Measurements from ENCODE around the gene ZNF512B. TPM values are rescaled to one million over a fixed set of nuclear protein-coding genes. Genes with fewer than 3 reads are reported as not detected.

ZNF512B gene
- total RNA-seq, 1 experiment from 2014 or later, result 10.3 TPM

GRCh38 chr20:63953764-63954429 lies 15.8 kb downstream of the ZNF512B start:
- DNase-seq (ENCODE audit: low read depth, low spot score) (no peak), ATAC-seq (no peak)
- Histone ChIP-seq H3K27ac (ENCODE audit: low read depth, low read length) (peak overlapping the region; percentile 99; the same call in 1 of the 2 replicates), H3K9me2 (ENCODE audit: insufficient read depth) (no peaks in the 10 kb centered on the region), H2AFZ (ENCODE audit: low read depth, low read length, poor library complexity, severe bottlenecking) (no peak overlapping the region), H3K79me2 (ENCODE audit: insufficient read depth, low read length) (peaks cover 72% of the 10 kb centered on the region), H4K20me1 (ENCODE audit: insufficient read depth) (no peaks in the 10 kb centered on the region), H3K27me3 (ENCODE audit: insufficient read depth, low read length) (no peaks in the 10 kb centered on the region), H3K4me2 (ENCODE audit: low read length) (peak overlapping the region; percentile 96; the same call in 1 of the 2 replicates), H3K4me1 (ENCODE audit: control insufficient read depth in 1 of 2, insufficient read depth in 2 of 2, low read length in 2 of 2) (peaks cover 23 to 69% of the 10 kb centered on the region in 2 experiments; a peak in 3 of 4 replicates), H3K4me3 (replicated peaks in 1 of 2; ENCODE audit: low read depth in 1 of 2, low read length in 2 of 2) (no peak overlapping the region), H3K36me3 (ENCODE audit: control insufficient read depth in 1 of 2, insufficient read depth in 2 of 2, low read length in 2 of 2) (no peaks in the 10 kb centered on the region), H3K9me3 (ENCODE audit: control insufficient read depth in 1 of 2, insufficient read depth in 1 of 2, low read depth in 1 of 2, low read length in 2 of 2) (no peaks in the 10 kb centered on the region), H3K9ac (ENCODE audit: low read length) (no peak overlapping the region)
- intact Hi-C loops (cut with micrococcal nuclease), result no loop called here
- no peak for TF ChIP-seq CEBPB (IDR thresholded peaks at IDR 0.05; ENCODE audit: low read depth)
- RAD21 ChIA-PET (ENCODE audit: low non-redundant PET in 1 of 2, low total read pairs in 2 of 2, uncharacterized antibody in 2 of 2, unreplicated experiment in 2 of 2), result no interaction called here
- POLR2A ChIA-PET, result no interaction called here
- no TSS peak for BruUV-seq (replicated peaks)
- CTCF ChIA-PET, result no interaction called here

GRCh38 chr20:63952769-63953168 lies 17.0 kb downstream of the ZNF512B start:
- H3K4me1 ChIP-seq (ENCODE audit: control insufficient read depth in 1 of 2, insufficient read depth in 2 of 2, low read length in 2 of 2), result peaks cover 15 to 66% of the 10 kb centered on the region in 2 experiments; a peak in 3 of 4 replicates
- TF ChIP-seq ELF1 (IDR thresholded peaks at IDR 0.05; ENCODE audit: borderline replicate concordance, low read depth) (no peak), RAD21 (IDR thresholded peaks at IDR 0.05; ENCODE audit: low read depth) (no peak), CTCF (IDR thresholded peaks at IDR 0.05 in 2 of 3, conservative IDR thresholded peaks at IDR 0.05 in 1 of 3; ENCODE audit: borderline replicate concordance in 1 of 3, insufficient read depth in 1 of 3, low read depth in 2 of 3, low read length in 2 of 3) (no peak), SRF (IDR thresholded peaks at IDR 0.05; ENCODE audit: low read depth) (no peak), CEBPB (IDR thresholded peaks at IDR 0.05; ENCODE audit: low read depth) (no peak), SP1 (IDR thresholded peaks at IDR 0.05; ENCODE audit: low read depth) (no peak), JUND (IDR thresholded peaks at IDR 0.05) (no peak), CBX3 (IDR thresholded peaks at IDR 0.05; ENCODE audit: low read depth) (no peak), FOSL1 (IDR thresholded peaks at IDR 0.05; ENCODE audit: low read depth) (no peak), TCF7L2 (IDR thresholded peaks at IDR 0.05; ENCODE audit: borderline replicate concordance, extremely low read depth, insufficient read depth, insufficient read length) (no peak), POLR2AphosphoS5 (IDR thresholded peaks at IDR 0.05; ENCODE audit: low read depth, low read length) (no peak), POLR2A (IDR thresholded peaks at IDR 0.05; ENCODE audit: borderline replicate concordance, extremely low read depth, insufficient read depth, insufficient read length) (no peak)
- TF ChIP-seq, protein P1, sequence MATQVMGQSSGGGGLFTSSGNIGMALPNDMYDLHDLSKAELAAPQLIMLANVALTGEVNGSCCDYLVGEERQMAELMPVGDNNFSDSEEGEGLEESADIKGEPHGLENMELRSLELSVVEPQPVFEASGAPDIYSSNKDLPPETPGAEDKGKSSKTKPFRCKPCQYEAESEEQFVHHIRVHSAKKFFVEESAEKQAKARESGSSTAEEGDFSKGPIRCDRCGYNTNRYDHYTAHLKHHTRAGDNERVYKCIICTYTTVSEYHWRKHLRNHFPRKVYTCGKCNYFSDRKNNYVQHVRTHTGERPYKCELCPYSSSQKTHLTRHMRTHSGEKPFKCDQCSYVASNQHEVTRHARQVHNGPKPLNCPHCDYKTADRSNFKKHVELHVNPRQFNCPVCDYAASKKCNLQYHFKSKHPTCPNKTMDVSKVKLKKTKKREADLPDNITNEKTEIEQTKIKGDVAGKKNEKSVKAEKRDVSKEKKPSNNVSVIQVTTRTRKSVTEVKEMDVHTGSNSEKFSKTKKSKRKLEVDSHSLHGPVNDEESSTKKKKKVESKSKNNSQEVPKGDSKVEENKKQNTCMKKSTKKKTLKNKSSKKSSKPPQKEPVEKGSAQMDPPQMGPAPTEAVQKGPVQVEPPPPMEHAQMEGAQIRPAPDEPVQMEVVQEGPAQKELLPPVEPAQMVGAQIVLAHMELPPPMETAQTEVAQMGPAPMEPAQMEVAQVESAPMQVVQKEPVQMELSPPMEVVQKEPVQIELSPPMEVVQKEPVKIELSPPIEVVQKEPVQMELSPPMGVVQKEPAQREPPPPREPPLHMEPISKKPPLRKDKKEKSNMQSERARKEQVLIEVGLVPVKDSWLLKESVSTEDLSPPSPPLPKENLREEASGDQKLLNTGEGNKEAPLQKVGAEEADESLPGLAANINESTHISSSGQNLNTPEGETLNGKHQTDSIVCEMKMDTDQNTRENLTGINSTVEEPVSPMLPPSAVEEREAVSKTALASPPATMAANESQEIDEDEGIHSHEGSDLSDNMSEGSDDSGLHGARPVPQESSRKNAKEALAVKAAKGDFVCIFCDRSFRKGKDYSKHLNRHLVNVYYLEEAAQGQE (IDR thresholded peaks at IDR 0.05; ENCODE audit: low read depth), result no peak
- TF ChIP-seq, protein P2, sequence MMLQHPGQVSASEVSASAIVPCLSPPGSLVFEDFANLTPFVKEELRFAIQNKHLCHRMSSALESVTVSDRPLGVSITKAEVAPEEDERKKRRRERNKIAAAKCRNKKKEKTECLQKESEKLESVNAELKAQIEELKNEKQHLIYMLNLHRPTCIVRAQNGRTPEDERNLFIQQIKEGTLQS (IDR thresholded peaks at IDR 0.05), result no peak
- H3K9me2 ChIP-seq (ENCODE audit: insufficient read depth), result no peaks in the 10 kb centered on the region
- CTCF ChIA-PET, result no interaction called here
- RAD21 ChIA-PET (ENCODE audit: low non-redundant PET in 1 of 2, low total read pairs in 2 of 2, uncharacterized antibody in 2 of 2, unreplicated experiment in 2 of 2), result no interaction called here
- no peaks in the 10 kb centered on the region; the same call in 1 of the 2 replicates for H4K20me1 ChIP-seq (ENCODE audit: insufficient read depth)
- no peaks in the 10 kb centered on the region for H3K9me3 ChIP-seq (ENCODE audit: control insufficient read depth in 1 of 2, insufficient read depth in 1 of 2, low read depth in 1 of 2, low read length in 2 of 2)
- DNase-seq (ENCODE audit: low read depth, low spot score), result no peak
- no TSS peak for BruUV-seq (replicated peaks)
- peaks cover 83% of the 10 kb centered on the region for H3K79me2 ChIP-seq (ENCODE audit: insufficient read depth, low read length)
- no peak overlapping the region for H3K9ac ChIP-seq (ENCODE audit: low read length)
- intact Hi-C loops (cut with micrococcal nuclease), result no loop called here
- no peak overlapping the region for H3K27ac ChIP-seq (ENCODE audit: low read depth, low read length)
- no peaks in the 10 kb centered on the region for H3K27me3 ChIP-seq (ENCODE audit: insufficient read depth, low read length)
- POLR2A ChIA-PET, result no interaction called here
- no peak overlapping the region for H2AFZ ChIP-seq (ENCODE audit: low read depth, low read length, poor library complexity, severe bottlenecking)
- H3K36me3 ChIP-seq (ENCODE audit: control insufficient read depth in 1 of 2, insufficient read depth in 2 of 2, low read length in 2 of 2), result no peaks in the 10 kb centered on the region
- no peak overlapping the region for H3K4me3 ChIP-seq (replicated peaks in 1 of 2; ENCODE audit: low read depth in 1 of 2, low read length in 2 of 2)
- no peak overlapping the region for H3K4me2 ChIP-seq (ENCODE audit: low read length)
- ATAC-seq, result no peak

All from HCT116 (cell line).